Duodenal mucosa (tissue), 2 donors: ENCODE measurements around the gene HDX.
"Not testable (repeated sequence)": the region's sequence is repeated elsewhere in the genome, so short reads cannot be mapped to it uniquely, and the experiment has no call there.

ENCODE experiments used
- H3K27ac ChIP-seq: one replicate; pipeline ENCODE4 v1.7.0; 2013; ENCODE audit warnings: low read depth, low read length
- H3K27me3 ChIP-seq, 2 donors: one replicate each; pipeline ENCODE4 v1.7.0; 2013; ENCODE audit warnings: low read length in 2 of 2, control low read depth in 1 of 2; ENCODE audit not compliant: insufficient read depth in 2 of 2, control insufficient read depth in 1 of 2
- H3K36me3 ChIP-seq, 2 donors: one replicate each; pipeline ENCODE4 v1.7.0; 2013; ENCODE audit warnings: low read length in 2 of 2, control low read depth in 1 of 2; ENCODE audit not compliant: insufficient read depth in 2 of 2, control insufficient read depth in 1 of 2
- H3K4me1 ChIP-seq, 2 donors: one replicate each; pipeline ENCODE4 v1.7.0; 2013; ENCODE audit warnings: low read length in 2 of 2, control low read depth in 1 of 2; ENCODE audit not compliant: insufficient read depth in 2 of 2, control insufficient read depth in 1 of 2
- H3K4me3 ChIP-seq, 2 donors: one replicate each; pipeline ENCODE4 v1.7.0; 2013; ENCODE audit warnings: low read length in 2 of 2, low read depth in 1 of 2
- H3K9ac ChIP-seq, 2 donors: one replicate each; pipeline ENCODE4 v1.7.0; 2013; ENCODE audit warnings: low read length in 2 of 2, low read depth in 1 of 2
- H3K9me3 ChIP-seq, 2 donors: one replicate each; pipeline ENCODE4 v1.7.0; 2013; ENCODE audit warnings: low read length in 2 of 2, control low read depth in 1 of 2; ENCODE audit not compliant: control insufficient read depth in 1 of 2

HDX gene

DNA sequence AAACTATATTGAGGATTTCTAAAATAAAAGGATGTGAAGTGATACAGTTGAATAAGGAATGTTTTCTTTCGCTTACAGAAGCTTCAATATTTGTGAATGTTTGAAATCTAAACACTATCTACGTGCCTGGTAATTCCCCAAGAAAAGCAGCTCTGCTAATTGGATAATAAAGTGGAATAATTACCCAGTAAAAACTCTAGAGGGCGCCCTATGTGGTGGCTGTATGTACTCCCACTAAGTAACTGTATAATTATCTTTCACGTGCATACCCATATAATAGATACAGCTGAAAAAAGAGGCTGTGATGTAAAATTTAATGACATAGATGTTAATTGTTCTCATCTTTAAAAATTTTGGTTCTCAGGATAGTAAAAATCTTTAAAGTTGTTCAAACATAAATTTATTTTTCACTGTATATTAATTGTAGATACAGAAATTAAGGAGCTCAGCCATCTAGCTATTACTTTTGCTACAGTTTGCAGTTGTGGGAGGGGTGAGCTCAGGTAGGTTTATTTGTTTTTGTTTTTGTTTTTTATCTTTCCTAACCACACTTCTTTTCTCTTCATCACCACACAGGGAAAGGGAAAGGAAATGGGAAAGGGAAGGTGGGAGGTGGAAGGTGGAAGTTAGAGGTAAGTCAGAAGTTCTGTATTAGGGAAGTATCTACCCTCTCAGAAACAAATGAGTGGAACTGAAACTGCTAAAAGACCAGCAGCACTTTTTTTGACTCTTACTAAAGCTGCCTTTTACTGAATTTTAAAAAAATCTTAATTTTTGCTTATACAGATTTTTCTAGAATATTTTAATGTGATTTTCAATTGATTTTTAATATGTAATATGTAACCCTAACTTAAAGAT lies 162.5 kb downstream of the HDX start:
- no peaks in the 10 kb centered on the region for H3K27me3 ChIP-seq

GRCh38 chrX:84336646-84337045 lies 165.6 kb downstream of the HDX start:
- Histone ChIP-seq H3K4me3 (no peak overlapping the region), H3K4me1 (no peaks in the 10 kb centered on the region), H3K27ac (no peak overlapping the region), H3K9me3 (no peaks in the 10 kb centered on the region), H3K36me3 (no peaks in the 10 kb centered on the region), H3K27me3 (no peaks in the 10 kb centered on the region), H3K9ac (no peak overlapping the region)

More for the DNA sequence above, 162.5 kb downstream of the HDX start:
- no peaks in the 10 kb centered on the region for H3K9me3 ChIP-seq
- no peak overlapping the region for H3K9ac ChIP-seq
- H3K4me3 ChIP-seq = no peak overlapping the region
- H3K27ac ChIP-seq = no peak overlapping the region
- H3K36me3 ChIP-seq = no peaks in the 10 kb centered on the region
- no peaks in the 10 kb centered on the region for H3K4me1 ChIP-seq

DNA sequence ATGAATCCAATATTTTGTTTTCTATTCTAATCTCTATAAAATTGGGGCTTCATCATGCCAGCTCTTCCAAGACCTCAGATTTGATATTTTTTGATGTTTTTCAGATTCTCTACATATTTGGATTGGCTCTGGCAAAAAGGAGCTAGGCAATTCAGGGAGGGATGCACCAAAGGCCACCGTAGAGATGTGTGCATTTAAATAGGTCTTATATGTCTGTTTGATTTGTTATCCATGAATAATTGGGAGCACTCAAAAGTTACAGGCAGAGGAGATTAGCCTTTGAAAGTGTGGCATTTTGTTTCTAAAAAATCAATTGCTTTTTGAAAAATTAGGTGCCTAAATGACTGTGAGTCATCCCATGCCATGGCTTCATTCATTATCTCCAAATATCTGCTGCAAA lies 167.1 kb downstream of the HDX start:
- H3K9ac ChIP-seq = no peak overlapping the region
- no peaks in the 10 kb centered on the region for H3K36me3 ChIP-seq
- H3K27ac ChIP-seq = no peak overlapping the region
- H3K4me3 ChIP-seq = no peak overlapping the region
- H3K9me3 ChIP-seq = no peaks in the 10 kb centered on the region
- H3K4me1 ChIP-seq = no peaks in the 10 kb centered on the region
- H3K27me3 ChIP-seq = no peaks in the 10 kb centered on the region

DNA sequence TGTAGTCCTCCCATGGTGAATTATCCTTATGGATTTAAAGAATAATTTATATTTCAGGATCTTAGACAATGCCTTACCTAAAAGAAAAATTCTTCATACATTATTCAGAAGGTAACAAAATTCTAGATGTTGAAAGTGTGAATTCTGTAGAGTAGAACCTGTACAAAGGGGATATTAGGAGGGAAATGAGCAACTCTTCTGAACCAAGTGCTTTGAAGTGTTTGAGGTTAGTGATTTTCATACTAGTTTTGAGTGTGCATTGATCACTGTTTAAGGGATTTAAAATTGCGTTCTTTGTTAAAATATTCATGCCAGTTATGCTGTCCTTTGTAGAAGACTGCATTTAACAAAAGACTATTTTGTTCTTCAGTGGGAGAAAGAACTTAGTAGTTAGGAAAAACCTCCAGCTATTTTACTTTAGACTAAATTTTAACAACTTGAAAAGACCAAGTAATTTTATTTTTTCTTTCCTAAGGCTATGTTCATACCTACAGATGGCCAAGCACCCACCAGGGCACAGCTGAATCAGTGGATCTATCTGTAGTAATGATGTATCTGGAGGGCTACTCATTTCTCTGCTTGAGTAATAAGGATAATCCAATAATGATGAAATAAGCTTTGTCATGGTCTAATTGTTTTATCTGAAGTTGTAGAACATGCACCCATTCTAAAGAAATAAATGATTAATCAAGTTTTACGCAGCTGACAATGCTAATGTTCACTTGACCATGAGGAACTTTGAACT lies 180.0 kb downstream of the HDX start:
- no peaks in the 10 kb centered on the region for H3K9me3 ChIP-seq
- no peaks in the 10 kb centered on the region for H3K4me1 ChIP-seq
- no peak overlapping the region for H3K4me3 ChIP-seq
- H3K27me3 ChIP-seq = no peaks in the 10 kb centered on the region
- H3K36me3 ChIP-seq = no peaks in the 10 kb centered on the region
- H3K27ac ChIP-seq = no peak overlapping the region
- no peak overlapping the region for H3K9ac ChIP-seq

- no peak overlapping the region for H3K9ac ChIP-seq
- no peaks in the 10 kb centered on the region for H3K9me3 ChIP-seq
- H3K4me3 ChIP-seq = no peak overlapping the region
- no peaks in the 10 kb centered on the region for H3K36me3 ChIP-seq
- H3K27ac ChIP-seq = no peak overlapping the region
- H3K27me3 ChIP-seq = no peaks in the 10 kb centered on the region
- H3K4me1 ChIP-seq = no peaks in the 10 kb centered on the region
These were observed 181.6 kb downstream of the HDX start for GRCh38 chrX:84320614-84321013.

- H3K36me3 ChIP-seq = no peaks in the 10 kb centered on the region
- H3K27ac ChIP-seq = no peak overlapping the region
- no peaks in the 10 kb centered on the region for H3K9me3 ChIP-seq
- no peak overlapping the region for H3K9ac ChIP-seq
- no peaks in the 10 kb centered on the region for H3K4me1 ChIP-seq
- H3K27me3 ChIP-seq = no peaks in the 10 kb centered on the region
- no peak overlapping the region for H3K4me3 ChIP-seq
These were observed 182.2 kb downstream of the HDX start for GRCh38 chrX:84320023-84320422.

- Histone ChIP-seq H3K4me1 (no peaks in the 10 kb centered on the region), H3K9me3 (no peaks in the 10 kb centered on the region), H3K4me3 (no peak overlapping the region), H3K36me3 (no peaks in the 10 kb centered on the region), H3K27me3 (no peaks in the 10 kb centered on the region), H3K27ac (no peak overlapping the region), H3K9ac (no peak overlapping the region)
These were observed 183.6 kb downstream of the HDX start for GRCh38 chrX:84318661-84319060.

DNA sequence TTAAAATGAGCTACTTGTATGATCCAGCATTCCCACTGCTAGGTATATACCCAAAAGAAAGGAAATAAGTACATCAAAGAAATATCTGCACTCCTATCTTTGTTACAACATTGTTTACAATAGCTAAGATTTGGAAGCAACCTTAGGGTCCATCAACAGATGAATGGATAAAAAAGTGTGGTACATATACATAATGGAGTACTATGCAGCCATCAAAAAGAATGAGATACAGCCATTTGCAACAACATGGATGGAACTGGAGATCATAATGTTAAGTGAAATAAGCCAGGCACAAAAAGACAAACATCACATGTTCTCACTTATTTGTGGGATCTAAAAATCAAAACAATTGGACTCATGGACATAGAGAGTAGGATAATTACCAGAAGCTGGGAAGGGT lies 186.3 kb downstream of the HDX start:
- not testable (repeated sequence) for H3K9me3 ChIP-seq, H3K4me1 ChIP-seq, H3K27me3 ChIP-seq, H3K36me3 ChIP-seq, H3K9ac ChIP-seq, H3K4me3 ChIP-seq, H3K27ac ChIP-seq
